ENCODE measurements around the gene CHST15.
"Not testable (repeated sequence)": the region's sequence is repeated elsewhere in the genome, so short reads cannot be mapped to it uniquely, and the experiment has no call there.

CHST15 gene

DNA sequence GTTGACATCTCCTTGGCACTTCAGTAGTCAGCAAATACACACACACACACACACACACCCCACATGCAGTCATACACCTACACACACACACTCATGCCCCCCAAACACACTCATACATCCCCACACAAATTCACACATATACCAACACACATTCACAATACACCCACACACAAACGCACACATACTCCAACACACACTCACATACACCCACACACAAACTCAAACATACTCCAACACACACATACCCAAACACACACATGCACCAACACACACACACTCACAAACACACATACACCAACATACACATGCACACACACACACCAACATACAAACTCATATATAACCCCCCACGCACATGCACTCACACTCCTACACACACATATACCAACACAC is 31.4 kb upstream of the CHST15 start:
- DNase-seq (ENCODE audit: low read depth, low spot score): no peak

DNA sequence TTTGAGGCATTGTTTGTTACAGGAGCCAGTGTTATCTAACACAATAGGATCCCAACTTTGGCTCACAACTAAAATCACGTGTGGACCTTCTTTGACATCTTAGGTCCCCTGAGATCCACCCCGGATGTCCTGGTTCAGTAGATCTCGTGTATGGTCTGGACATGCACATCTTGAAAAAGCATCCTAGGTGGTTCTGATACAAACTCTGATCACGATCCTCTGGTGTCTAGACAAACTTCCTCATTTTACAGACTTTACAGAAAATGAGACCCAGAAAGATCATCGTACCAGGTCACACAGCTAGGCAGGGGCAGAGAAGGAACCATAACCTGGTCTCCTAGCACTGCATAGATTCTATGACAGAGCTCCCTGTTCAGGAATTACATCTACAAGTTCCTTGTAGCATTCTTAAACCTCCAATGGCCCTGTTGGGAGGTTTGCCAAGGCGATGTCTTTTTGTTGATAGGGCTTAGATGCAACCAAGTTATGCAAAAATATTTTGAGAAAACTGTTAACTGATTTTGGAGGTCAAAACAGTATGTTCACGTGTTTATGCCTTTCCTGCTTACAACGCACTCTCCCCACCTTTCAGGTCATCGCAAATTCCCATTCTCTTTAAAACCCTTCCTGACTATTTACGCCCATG is 30.8 kb upstream of the CHST15 start:
- DNase-seq (ENCODE audit: low read depth, low spot score): no peak

DNA sequence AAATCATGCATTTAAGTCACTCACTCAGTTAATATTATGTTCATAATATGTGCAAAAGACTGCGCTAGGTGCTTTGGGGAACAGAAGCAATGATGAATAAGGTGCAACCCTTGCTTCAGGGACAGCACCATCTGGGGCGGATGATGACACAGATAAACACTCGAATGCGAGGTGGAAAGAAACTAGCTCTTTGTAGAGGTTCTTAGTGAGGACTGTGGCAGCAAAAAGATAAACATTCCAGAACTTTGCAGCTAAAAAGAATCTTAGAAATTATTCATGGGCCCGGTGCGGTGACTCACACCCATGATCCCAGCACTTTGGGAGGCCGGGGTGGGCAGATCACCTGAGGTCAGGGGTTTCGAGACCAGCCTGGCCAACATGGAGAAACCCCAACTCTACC is 29.8 kb upstream of the CHST15 start:
- no peak for DNase-seq (ENCODE audit: low read depth, low spot score)

DNA sequence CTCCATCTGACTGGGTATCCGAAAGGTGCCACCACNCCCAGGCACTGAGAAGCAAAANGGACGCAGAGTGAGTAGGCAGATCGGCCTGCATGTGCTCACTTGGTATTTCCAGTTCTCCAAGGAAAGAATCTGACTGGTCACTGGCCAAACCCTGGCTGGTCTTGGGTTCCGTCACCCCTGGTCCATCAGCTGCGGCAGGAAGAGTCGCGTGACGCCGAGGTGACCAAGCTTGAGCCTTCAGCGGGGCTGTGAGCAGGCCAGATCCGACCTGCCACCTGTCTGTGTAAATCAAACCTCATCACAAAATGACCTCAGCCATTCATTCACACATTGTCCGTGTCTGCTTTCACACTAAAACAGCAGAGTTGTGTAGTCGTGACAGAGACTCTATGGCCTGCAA is 28.8 kb upstream of the CHST15 start:
- no peak for DNase-seq (ENCODE audit: low read depth, low spot score)

DNA sequence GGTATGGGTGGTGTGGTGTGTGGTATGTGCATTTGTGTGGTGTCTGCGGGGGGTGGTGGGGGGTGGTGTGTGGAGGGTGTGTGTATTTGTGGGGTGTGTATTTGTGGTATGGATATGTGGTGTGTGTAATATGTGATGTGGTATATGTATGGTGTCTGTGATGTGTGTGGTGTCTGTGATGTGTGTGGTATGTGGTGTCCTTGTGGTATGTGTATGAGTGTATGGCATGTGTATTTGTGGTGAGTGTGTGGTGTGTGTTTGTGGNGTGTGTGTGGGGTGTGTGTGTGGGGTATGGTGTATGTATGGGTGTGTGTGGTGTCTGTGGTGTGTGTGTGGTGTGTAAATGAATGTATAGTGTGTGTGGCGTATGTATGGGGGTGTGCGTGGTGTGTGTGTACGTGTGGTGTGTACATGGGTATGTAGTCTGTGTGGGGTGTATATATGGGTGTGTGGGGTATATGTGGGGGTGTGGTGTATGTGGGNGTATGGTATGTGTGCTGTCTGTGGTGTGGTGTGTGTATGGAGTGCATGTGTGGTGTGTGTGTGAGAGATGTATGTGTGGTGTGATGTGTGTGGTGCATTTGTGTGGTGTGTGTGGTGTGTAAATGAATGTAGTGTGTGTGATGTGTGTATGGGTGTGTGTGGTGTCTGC is 27.1 kb upstream of the CHST15 start:
- DNase-seq (ENCODE audit: low read depth, low spot score): no peak

GRCh38 chr10:124119946-124120345 is 26.5 kb upstream of the CHST15 start:
- no peak for DNase-seq (ENCODE audit: low read depth, low spot score)

GRCh38 chr10:124119216-124119615 is 25.8 kb upstream of the CHST15 start:
- no peak for DNase-seq (ENCODE audit: low read depth, low spot score)

DNA sequence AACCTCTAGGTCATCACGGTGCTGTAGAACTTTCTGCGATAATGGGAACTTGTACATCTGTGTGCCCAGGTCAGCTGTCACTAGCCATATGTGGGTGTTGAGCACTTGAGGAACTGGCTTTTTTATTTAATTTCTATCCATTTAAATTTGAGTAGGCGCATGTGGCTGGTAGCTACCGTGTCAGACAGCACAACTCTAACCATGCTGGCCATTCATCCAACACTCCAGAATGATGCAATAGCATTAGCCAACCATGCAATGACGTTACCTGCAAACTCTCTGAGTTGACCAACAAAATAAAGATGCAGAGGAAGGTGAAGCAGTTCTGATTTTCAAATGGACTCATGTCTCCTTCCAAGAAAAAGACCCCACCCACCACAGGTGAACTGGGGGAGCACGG is 24.4 kb upstream of the CHST15 start:
- DNase-seq (ENCODE audit: low read depth, low spot score): no peak

DNA sequence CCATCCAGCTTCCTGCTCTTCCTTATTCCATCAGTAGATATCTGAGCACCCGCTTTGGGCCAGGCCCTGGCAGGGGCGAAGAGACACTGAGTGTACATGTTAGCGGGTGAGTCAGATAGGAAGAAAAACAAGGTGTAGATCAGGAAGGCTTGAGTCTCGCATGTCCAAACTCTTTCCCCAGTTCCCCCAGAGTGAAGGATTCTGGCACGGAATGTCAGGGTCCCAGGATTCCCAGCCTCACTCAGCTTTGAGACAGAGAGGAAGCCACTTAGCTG is 24.1 kb upstream of the CHST15 start:
- DNase-seq (ENCODE audit: low read depth, low spot score): no peak

- no peak for DNase-seq (ENCODE audit: low read depth, low spot score)
Measured at GRCh38 chr10:124116771-124117510, 23.5 kb upstream of the CHST15 start.

DNA sequence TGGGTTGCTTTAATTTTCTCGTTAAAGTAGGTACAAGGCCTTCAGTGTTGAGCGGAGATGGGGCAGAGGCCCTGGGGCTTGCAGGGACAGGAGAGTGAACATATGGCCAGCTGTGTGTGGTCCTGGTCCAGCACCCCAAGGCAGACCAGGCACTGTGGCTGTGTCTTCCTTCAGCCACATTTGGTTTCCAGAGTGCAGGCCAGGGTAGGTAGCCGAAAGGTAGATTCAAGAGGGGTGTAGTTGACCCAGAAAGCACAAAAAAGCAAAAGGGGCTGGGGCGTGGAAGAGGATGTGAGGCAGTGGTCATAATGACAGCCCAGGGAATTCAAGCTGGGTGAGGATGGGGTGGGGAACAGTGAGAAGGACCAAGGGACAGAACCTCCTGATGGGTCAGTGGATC is 21.3 kb upstream of the CHST15 start:
- no peak for DNase-seq (ENCODE audit: low read depth, low spot score)

GRCh38 chr10:124112891-124113580 is 19.6 kb upstream of the CHST15 start:
- no peak for DNase-seq (ENCODE audit: low read depth, low spot score)

DNA sequence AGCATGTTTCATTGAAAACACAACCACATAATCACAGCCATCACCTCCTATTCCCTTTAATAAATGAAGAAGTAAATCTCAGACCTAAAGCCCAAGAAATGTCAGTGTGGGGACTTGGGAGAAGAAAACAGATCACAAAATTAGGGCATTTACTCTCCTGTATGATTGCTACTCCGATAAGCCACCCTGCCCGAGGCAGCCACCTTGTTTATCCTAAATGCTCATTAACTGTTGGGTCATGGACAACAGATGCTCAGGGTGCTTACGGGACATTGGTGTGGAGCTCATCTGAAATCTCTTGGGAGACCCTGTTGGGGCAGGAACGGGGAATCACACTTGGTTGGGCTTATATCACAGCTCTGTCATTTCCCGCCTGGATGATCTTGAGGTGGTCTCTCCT is 17.5 kb upstream of the CHST15 start:
- no peak for DNase-seq (ENCODE audit: low read depth, low spot score)

DNA sequence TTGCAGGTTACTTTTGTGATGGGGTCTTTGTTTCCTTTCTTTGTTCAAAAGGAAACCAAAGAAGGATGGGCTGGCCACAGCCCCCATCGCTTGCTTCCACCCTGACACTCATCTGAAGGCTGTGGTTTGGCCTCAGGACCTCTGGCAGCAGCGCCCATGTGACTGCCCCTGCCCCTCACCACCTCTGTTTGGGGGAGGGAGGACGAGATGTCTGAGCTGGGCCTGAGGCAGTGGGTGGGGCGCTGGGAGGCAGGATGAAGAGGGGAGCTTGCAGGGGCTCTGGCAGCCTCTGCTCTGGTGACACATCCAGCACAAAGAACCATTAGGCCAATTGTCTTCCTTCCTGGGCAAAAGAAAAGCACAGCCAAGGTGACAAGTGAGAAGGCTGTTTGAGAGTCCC is 15.9 kb upstream of the CHST15 start:
- no peak for DNase-seq (ENCODE audit: low read depth, low spot score)

- DNase-seq (ENCODE audit: low read depth, low spot score): no peak
Measured at GRCh38 chr10:124107072-124107471, 13.7 kb upstream of the CHST15 start.

DNA sequence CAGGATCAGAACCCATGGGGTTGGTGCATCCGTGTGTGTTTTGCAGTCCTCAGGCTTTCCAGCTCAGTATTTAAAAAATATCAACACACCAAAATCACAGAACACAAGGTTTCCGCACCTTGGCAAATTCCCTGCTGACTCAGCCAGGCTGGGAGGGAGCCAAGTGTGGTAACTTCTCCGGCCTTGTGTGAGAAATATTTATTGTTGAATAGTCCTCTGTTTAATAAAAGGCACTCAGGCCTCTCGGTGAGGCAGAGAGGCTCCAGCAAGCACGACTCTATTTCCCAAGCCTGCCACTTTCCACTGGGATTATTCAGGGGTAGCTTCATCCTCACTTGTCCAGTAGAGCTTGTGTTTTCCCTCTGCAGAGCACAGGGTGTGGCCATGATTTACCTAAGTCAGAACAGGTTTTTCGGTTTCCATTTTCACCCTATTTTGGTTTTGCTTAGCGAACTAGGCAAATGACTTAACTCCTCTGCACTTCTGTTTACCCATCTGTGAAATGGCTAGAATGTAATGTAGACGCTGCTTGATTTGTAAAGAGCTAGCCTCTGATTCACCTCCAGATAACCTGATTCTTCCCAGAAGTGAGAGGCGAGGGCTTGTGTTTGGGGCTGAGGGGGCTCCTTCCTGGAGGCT is 13.0 kb upstream of the CHST15 start:
- no peak for DNase-seq (ENCODE audit: low read depth, low spot score)

- DNase-seq (ENCODE audit: low read depth, low spot score): no peak
Measured at GRCh38 chr10:124105594-124105993, 12.2 kb upstream of the CHST15 start.

DNA sequence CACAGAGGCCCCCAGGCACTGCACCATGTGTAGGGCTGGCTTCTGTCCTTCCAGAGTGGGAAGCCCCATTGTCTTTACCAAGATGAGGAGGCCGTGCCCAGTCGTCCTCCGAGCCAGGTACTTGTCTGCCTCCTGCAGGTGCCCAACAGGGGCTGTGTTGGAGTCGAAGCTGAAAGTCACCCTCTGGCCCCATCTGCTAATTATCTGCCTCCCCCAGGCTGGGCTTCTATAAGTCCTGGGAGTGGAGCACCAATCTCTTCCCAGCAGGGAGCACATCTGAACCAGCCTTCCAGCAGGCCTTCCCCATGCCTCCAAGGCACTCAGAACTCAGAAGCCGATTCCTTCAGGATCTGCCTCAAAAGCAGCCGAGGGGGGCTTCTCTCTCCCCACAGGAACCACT is 11.6 kb upstream of the CHST15 start:
- DNase-seq (ENCODE audit: low read depth, low spot score): no peak

GRCh38 chr10:124104011-124104627 is 10.7 kb upstream of the CHST15 start:
- DNase-seq (ENCODE audit: low read depth, low spot score): no peak

GRCh38 chr10:124101351-124101750 is 8.0 kb upstream of the CHST15 start:
- no peak for DNase-seq (ENCODE audit: low read depth, low spot score)

DNA sequence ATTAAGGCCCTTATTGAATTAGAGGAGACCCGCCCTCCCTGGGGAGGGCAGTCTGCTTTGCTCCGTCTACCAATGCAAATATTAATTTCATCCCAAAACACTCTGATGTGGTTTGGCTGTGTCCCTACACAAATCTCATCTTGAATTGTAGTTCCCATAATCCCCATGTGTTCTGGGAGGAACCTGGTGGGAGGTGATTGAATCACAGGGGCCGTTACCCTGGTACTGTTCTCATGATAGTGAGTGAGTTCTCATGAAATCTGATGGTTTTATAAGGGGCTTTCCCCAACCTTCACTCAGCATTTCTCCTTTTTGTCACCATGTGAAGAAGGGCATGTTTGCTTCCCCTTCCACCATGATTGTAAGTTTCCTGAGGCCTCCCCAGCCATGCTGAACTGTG is 7.3 kb upstream of the CHST15 start:
- not testable (repeated sequence) for DNase-seq (ENCODE audit: low read depth, low spot score)

DNA sequence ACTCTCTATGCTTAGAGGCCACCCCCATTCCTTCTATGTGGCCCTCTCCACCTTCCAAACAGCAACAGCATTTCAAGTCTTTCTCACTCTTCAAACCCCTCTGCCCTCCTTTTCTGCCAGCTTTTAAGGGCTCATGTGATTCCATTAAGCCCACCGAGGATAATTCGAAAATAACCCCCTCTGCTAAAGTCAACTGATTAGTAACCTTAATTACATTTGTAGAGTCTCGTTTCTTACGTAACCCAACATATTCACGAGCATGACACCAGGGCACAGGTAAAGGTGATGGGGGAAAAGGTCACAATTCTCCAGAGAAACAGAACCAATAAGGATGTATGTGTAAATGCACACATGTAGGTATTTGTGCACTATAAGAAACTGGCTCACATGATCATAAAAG is 6.7 kb upstream of the CHST15 start:
- DNase-seq (ENCODE audit: low read depth, low spot score): no peak
